Measurements from ENCODE around the gene SNRNP48. TPM values are rescaled to one million over a fixed set of nuclear protein-coding genes. Genes with fewer than 3 reads are reported as not detected.

The SNRNP48 gene
- total RNA-seq, 1 donor from 2014 or later, result 13.3 TPM

- TF ChIP-seq CTCF (IDR thresholded peaks at IDR 0.05; ENCODE audit: unreplicated experiment), result no peak
- peaks cover 48% of the 10 kb centered on the region for H3K36me3 Mint-ChIP-seq (ENCODE audit: low read depth, unreplicated experiment)
These were observed 23.3 kb upstream of the SNRNP48 start for GRCh38 chr6:7566617-7567173.

GRCh38 chr6:7568021-7568420 lies 22.0 kb upstream of the SNRNP48 start:
- Mint-ChIP-seq H3K27ac (ENCODE audit: unreplicated experiment) (peak overlapping the region; percentile 31), H3K9me3 (ENCODE audit: unreplicated experiment) (no peaks in the 10 kb centered on the region), H3K27me3 (ENCODE audit: unreplicated experiment) (peaks cover 2% of the 10 kb centered on the region), H3K4me1 (ENCODE audit: unreplicated experiment) (no peaks in the 10 kb centered on the region), H3K36me3 (ENCODE audit: low read depth, unreplicated experiment) (peaks cover 45% of the 10 kb centered on the region), H3K4me3 (ENCODE audit: unreplicated experiment) (no peak overlapping the region)
- DNase-seq (ENCODE audit: low spot score), result no peak
- TF ChIP-seq CTCF (IDR thresholded peaks at IDR 0.05; ENCODE audit: unreplicated experiment), result no peak

More at GRCh38 chr6:7566617-7567173, 23.3 kb upstream of the SNRNP48 start:
- no peak for DNase-seq (ENCODE audit: low spot score)
- peak overlapping the region; percentile 52 for H3K27ac Mint-ChIP-seq (ENCODE audit: unreplicated experiment)
- no peaks in the 10 kb centered on the region for H3K9me3 Mint-ChIP-seq (ENCODE audit: unreplicated experiment)
- no peak overlapping the region for H3K4me3 Mint-ChIP-seq (ENCODE audit: unreplicated experiment)
- H3K4me1 Mint-ChIP-seq (ENCODE audit: unreplicated experiment), result no peaks in the 10 kb centered on the region
- peaks cover 2% of the 10 kb centered on the region for H3K27me3 Mint-ChIP-seq (ENCODE audit: unreplicated experiment)

GRCh38 chr6:7569082-7569481 lies 20.9 kb upstream of the SNRNP48 start:
- DNase-seq (ENCODE audit: low spot score), result no peak
- Mint-ChIP-seq H3K27me3 (ENCODE audit: unreplicated experiment) (peaks cover 2% of the 10 kb centered on the region), H3K4me1 (ENCODE audit: unreplicated experiment) (no peaks in the 10 kb centered on the region), H3K36me3 (ENCODE audit: low read depth, unreplicated experiment) (peaks cover 44% of the 10 kb centered on the region), H3K27ac (ENCODE audit: unreplicated experiment) (no peak overlapping the region), H3K4me3 (ENCODE audit: unreplicated experiment) (no peak overlapping the region), H3K9me3 (ENCODE audit: unreplicated experiment) (no peaks in the 10 kb centered on the region)
- no peak for TF ChIP-seq CTCF (IDR thresholded peaks at IDR 0.05; ENCODE audit: unreplicated experiment)

GRCh38 chr6:7572213-7572943 lies 17.6 kb upstream of the SNRNP48 start:
- H3K36me3 Mint-ChIP-seq (ENCODE audit: low read depth, unreplicated experiment), result peaks cover 42% of the 10 kb centered on the region
- H3K27ac Mint-ChIP-seq (ENCODE audit: unreplicated experiment), result no peak overlapping the region
- no peak for DNase-seq (ENCODE audit: low spot score)
- TF ChIP-seq CTCF (IDR thresholded peaks at IDR 0.05; ENCODE audit: unreplicated experiment), result no peak
- H3K4me3 Mint-ChIP-seq (ENCODE audit: unreplicated experiment), result no peak overlapping the region
- H3K9me3 Mint-ChIP-seq (ENCODE audit: unreplicated experiment), result no peaks in the 10 kb centered on the region
- no peaks in the 10 kb centered on the region for H3K4me1 Mint-ChIP-seq (ENCODE audit: unreplicated experiment)
- H3K27me3 Mint-ChIP-seq (ENCODE audit: unreplicated experiment), result no peaks in the 10 kb centered on the region

GRCh38 chr6:7574500-7574899 lies 15.5 kb upstream of the SNRNP48 start:
- Mint-ChIP-seq H3K4me3 (ENCODE audit: unreplicated experiment) (no peak overlapping the region), H3K9me3 (ENCODE audit: unreplicated experiment) (no peaks in the 10 kb centered on the region), H3K27ac (ENCODE audit: unreplicated experiment) (no peak overlapping the region), H3K27me3 (ENCODE audit: unreplicated experiment) (no peaks in the 10 kb centered on the region), H3K36me3 (ENCODE audit: low read depth, unreplicated experiment) (peaks cover 34% of the 10 kb centered on the region), H3K4me1 (ENCODE audit: unreplicated experiment) (no peaks in the 10 kb centered on the region)
- TF ChIP-seq CTCF (IDR thresholded peaks at IDR 0.05; ENCODE audit: unreplicated experiment), result no peak
- no peak for DNase-seq (ENCODE audit: low spot score)
